Osteoblast (primary cell): Measurements from ENCODE around the gene RAF1. TPM values are rescaled to one million over a fixed set of nuclear protein-coding genes. Genes with fewer than 3 reads are reported as not detected.

ENCODE experiments used
- DNase-seq: peaks from one replicate; pipeline ENCODE4 v3.0.0; 2011; ENCODE audit warnings: low spot score, mixed read lengths; ENCODE audit not compliant: insufficient read length; ENCODE audit errors: missing footprints
- H2AFZ ChIP-seq: 2 replicates; pipeline ENCODE4 v1.6.0; 2011; ENCODE audit warnings: mild to moderate bottlenecking, low read length
- H3K27ac ChIP-seq: 2 replicates; pipeline ENCODE4 v1.5.1; 2011; ENCODE audit warnings: mild to moderate bottlenecking, low read depth, low read length, moderate library complexity
- H3K27me3 ChIP-seq: 2 replicates; pipeline ENCODE4 v1.6.0; 2012; ENCODE audit warnings: mild to moderate bottlenecking, control low read depth, inconsistent platforms, low read length, moderate library complexity; ENCODE audit not compliant: insufficient read depth
- H3K36me3 ChIP-seq: 2 replicates; pipeline ENCODE4 v1.5.1; 2011; ENCODE audit warnings: mild to moderate bottlenecking, low read length, control low read depth, moderate library complexity; ENCODE audit not compliant: insufficient read depth
- H3K4me1 ChIP-seq: 2 replicates; pipeline ENCODE4 v1.5.1; 2011; ENCODE audit warnings: mild to moderate bottlenecking, low read length, control low read depth, moderate library complexity; ENCODE audit not compliant: insufficient read depth
- H3K4me2 ChIP-seq: 2 replicates; pipeline ENCODE4 v1.6.0; 2011; ENCODE audit warnings: mild to moderate bottlenecking, low read length; ENCODE audit not compliant: insufficient read depth
- H3K4me3 ChIP-seq: fragments of 200-600 bp; sonication (generic); 3 replicates; pipeline ENCODE4 v1.5.1; 2012; ENCODE audit warnings: mild to moderate bottlenecking, low read length, inconsistent platforms; ENCODE audit not compliant: insufficient read depth
- H3K79me2 ChIP-seq: 2 replicates; pipeline ENCODE4 v1.6.0; 2012; ENCODE audit warnings: mild to moderate bottlenecking, low read length, control low read depth, inconsistent platforms; ENCODE audit not compliant: insufficient read depth
- H3K9me3 ChIP-seq: 2 replicates; pipeline ENCODE4 v1.5.1; 2011; ENCODE audit warnings: low read depth, low read length, control low read depth
- H4K20me1 ChIP-seq: 2 replicates; pipeline ENCODE4 v1.6.0; 2012; ENCODE audit warnings: mild to moderate bottlenecking, low read length, control low read depth; ENCODE audit not compliant: insufficient read depth
- total RNA-seq: library from RNA; depleted of rRNA; stranded (reverse); fragments of >200 nt; gene quantifications from 2 replicates; pipeline ENCODE4 v1.2.3, GENCODE V29; 2012
- TF ChIP-seq, protein P1 (sequence below): IDR thresholded peaks from 2 replicates; pipeline ENCODE4 v1.5.1; 2011; ENCODE audit warnings: mild to moderate bottlenecking, low read depth, low read length, moderate library complexity; ENCODE audit errors: extremely low read depth

RAF1 gene
- total RNA-seq, 1 donor = 118 TPM

DNA sequence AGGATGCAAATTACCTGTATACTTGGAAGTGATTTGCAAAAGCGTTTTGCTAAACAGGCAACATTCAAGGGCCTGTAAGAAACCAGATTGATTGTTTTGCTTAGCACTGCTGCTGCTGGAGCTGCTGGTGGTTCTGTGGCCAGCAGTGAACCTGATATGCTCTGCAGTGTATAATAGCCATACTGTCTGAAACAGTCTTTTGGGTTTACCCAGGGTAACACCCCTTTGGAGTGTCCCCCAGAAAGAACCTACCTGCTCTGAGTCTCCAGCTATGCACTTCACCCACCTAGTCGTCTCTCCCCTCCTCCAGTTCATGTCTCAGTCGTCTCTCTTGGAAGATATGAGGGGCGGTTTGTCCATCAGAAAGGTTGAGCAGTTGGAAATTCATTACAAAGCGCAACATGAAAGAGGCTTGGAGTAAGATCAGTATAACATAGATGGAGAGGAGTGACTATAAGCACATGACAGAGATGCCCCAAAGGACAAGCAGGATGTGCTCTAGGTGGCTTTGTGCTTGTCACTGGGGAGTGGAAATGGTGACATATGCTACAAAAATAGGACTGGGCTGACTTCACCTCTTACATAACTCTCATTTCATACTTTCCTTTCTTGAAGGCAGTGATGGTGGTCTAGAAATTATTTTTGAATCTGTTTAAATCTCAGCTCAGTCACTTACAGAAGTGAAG, 103.3 kb downstream of the RAF1 start:
- no peaks in the 10 kb centered on the region for H3K36me3 ChIP-seq
- H2AFZ ChIP-seq = no peak overlapping the region
- TF ChIP-seq, protein P1, sequence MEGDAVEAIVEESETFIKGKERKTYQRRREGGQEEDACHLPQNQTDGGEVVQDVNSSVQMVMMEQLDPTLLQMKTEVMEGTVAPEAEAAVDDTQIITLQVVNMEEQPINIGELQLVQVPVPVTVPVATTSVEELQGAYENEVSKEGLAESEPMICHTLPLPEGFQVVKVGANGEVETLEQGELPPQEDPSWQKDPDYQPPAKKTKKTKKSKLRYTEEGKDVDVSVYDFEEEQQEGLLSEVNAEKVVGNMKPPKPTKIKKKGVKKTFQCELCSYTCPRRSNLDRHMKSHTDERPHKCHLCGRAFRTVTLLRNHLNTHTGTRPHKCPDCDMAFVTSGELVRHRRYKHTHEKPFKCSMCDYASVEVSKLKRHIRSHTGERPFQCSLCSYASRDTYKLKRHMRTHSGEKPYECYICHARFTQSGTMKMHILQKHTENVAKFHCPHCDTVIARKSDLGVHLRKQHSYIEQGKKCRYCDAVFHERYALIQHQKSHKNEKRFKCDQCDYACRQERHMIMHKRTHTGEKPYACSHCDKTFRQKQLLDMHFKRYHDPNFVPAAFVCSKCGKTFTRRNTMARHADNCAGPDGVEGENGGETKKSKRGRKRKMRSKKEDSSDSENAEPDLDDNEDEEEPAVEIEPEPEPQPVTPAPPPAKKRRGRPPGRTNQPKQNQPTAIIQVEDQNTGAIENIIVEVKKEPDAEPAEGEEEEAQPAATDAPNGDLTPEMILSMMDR = no peak
- H3K4me3 ChIP-seq = no peak overlapping the region
- no peaks in the 10 kb centered on the region for H3K9me3 ChIP-seq
- DNase-seq = no peak
- H3K4me1 ChIP-seq = peaks cover 13% of the 10 kb centered on the region
- peaks cover 85% of the 10 kb centered on the region for H3K79me2 ChIP-seq
- H4K20me1 ChIP-seq = peaks cover 60% of the 10 kb centered on the region
- no peak overlapping the region for H3K27ac ChIP-seq
- H3K27me3 ChIP-seq = no peaks in the 10 kb centered on the region
- no peak overlapping the region for H3K4me2 ChIP-seq

DNA sequence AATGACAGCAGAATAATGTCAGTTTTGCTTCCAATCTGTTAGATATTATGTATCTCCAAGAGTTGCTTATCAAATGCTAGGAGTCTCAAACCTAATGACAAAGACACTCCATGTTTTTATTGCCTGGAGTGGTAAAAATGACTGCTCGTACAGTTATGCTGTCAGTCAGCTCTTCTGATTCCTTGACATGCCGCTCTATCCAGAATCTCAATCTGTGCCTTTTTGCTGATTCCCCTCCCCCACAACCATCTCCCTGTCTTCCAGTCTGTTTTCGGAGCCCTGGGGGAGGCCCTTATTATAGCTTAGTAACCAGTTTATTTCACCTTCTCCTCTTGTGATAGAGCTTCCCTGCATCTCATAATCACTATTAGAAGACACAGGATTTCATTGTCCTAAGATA, 104.4 kb downstream of the RAF1 start:
- no peak for DNase-seq
- Histone ChIP-seq H2AFZ (no peak overlapping the region), H3K4me2 (no peak overlapping the region), H3K4me1 (peaks cover 13% of the 10 kb centered on the region), H3K79me2 (peaks cover 74% of the 10 kb centered on the region), H4K20me1 (peaks cover 53% of the 10 kb centered on the region), H3K27ac (no peak overlapping the region), H3K36me3 (no peaks in the 10 kb centered on the region), H3K9me3 (no peaks in the 10 kb centered on the region), H3K4me3 (no peak overlapping the region), H3K27me3 (no peaks in the 10 kb centered on the region)
- TF ChIP-seq, protein P1 = no peak

DNA sequence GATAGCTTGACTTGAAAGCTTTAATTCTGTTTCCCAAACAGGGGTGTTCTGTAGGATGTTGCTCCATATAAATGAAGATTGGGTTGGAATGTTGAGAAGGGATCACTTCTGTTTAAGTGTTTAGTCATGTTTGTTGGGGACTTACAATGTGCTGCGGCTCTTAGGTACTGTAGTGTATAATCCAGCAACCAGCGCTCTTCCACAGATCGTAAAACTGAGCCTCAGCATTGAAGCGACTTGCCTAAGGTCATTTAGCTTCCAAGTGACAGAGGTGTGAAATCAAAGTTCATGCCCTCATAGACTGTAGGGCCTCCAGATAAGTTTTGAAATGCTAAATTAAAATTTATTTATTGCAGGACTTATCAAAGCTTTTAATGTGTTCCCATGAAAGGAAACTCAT, 105.2 kb downstream of the RAF1 start:
- no peak for DNase-seq
- H3K4me1 ChIP-seq = peaks cover 13% of the 10 kb centered on the region
- H3K27ac ChIP-seq = no peak overlapping the region

DNA sequence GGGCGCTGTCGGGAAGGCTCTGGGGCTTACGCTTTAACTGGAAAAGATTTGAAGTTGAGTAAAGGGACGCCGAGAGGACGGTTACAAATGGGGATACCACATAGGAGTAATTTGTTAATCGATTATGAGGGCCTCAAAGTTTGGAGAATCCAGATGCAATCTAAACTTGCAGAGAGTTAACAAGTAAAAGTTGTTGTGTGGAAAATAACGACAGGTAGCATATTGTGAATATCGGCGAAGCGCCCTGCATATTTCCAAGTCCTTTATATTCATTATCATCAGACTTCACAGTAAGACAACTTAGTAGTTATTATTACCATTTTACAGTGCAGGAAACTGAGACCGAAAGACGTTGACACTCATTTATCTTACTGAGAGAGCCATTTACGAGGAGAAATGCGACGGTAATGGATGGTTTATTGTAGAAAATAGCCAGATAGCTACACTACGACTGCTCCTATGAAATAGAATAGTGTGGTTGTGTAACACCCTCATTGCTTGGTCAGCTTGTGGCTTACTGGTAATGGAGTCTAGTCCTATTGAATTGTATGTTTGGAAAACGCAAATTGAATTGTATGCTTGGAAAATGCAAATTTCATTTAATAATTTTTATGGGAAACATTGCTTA, 106.3 kb downstream of the RAF1 start:
- Histone ChIP-seq H3K4me1 (peaks cover 9% of the 10 kb centered on the region), H4K20me1 (peaks cover 43% of the 10 kb centered on the region), H3K27me3 (no peaks in the 10 kb centered on the region), H3K4me3 (peak overlapping the region; percentile 96), H3K9me3 (no peaks in the 10 kb centered on the region), H3K4me2 (peak overlapping the region; percentile 97), H3K79me2 (peaks cover 56% of the 10 kb centered on the region), H3K36me3 (no peaks in the 10 kb centered on the region), H3K27ac (peak overlapping the region; percentile 92), H2AFZ (peak overlapping the region; percentile 88)
- DNase-seq = peak; percentile 43
- TF ChIP-seq, protein P1 = no peak

More for the DNA sequence above, 105.2 kb downstream of the RAF1 start:
- H3K27me3 ChIP-seq = no peaks in the 10 kb centered on the region
- TF ChIP-seq, protein P1 = no peak
- no peaks in the 10 kb centered on the region for H3K9me3 ChIP-seq
- H4K20me1 ChIP-seq = peaks cover 50% of the 10 kb centered on the region
- peaks cover 65% of the 10 kb centered on the region for H3K79me2 ChIP-seq
- H3K4me2 ChIP-seq = peak overlapping the region; percentile 97
- H3K36me3 ChIP-seq = no peaks in the 10 kb centered on the region
- no peak overlapping the region for H3K4me3 ChIP-seq
- H2AFZ ChIP-seq = no peak overlapping the region
